Skeletal muscle satellite cell (primary cell): ENCODE measurements around the gene FAM200A.

Experiments used
- H3K27me3 ChIP-seq: 2 replicates; pipeline ENCODE4 v1.7.0; 2013; ENCODE audit warnings: low read length; ENCODE audit not compliant: control insufficient read depth, insufficient read depth
- H3K36me3 ChIP-seq: 2 replicates; pipeline ENCODE4 v1.7.0; 2013; ENCODE audit warnings: mild to moderate bottlenecking, control low read depth, low read length; ENCODE audit not compliant: insufficient read depth
- H3K4me1 ChIP-seq: 2 replicates; pipeline ENCODE4 v1.7.0; 2013; ENCODE audit warnings: low read length; ENCODE audit not compliant: control insufficient read depth, insufficient read depth
- H3K4me2 ChIP-seq: 2 replicates; pipeline ENCODE4 v1.7.0; 2013; ENCODE audit warnings: mild to moderate bottlenecking, low read length
- H3K4me3 ChIP-seq: 2 replicates; pipeline ENCODE4 v1.7.0; 2013; ENCODE audit warnings: low read length
- H3K9ac ChIP-seq: 2 replicates; pipeline ENCODE4 v1.7.0; 2013; ENCODE audit warnings: mild to moderate bottlenecking, low read depth, low read length, moderate library complexity
- H3K9me3 ChIP-seq: replicated peaks from 2 replicates; pipeline ENCODE4 v1.7.0; 2013; ENCODE audit warnings: mild to moderate bottlenecking, control low read depth, low read length

FAM200A gene

GRCh38 chr7:99499371-99499720 lies 52.6 kb downstream of the FAM200A start:
- H3K9ac ChIP-seq = peak overlapping the region; percentile 95
- peak overlapping the region; percentile 85 for H3K4me3 ChIP-seq
- H3K9me3 ChIP-seq = peaks cover 2% of the 10 kb centered on the region
- H3K27me3 ChIP-seq = no peaks in the 10 kb centered on the region
- H3K36me3 ChIP-seq = peaks cover 19% of the 10 kb centered on the region
- H3K4me2 ChIP-seq = peak overlapping the region; percentile 83
- H3K4me1 ChIP-seq = peaks cover 10% of the 10 kb centered on the region

- peaks cover 10% of the 10 kb centered on the region for H3K9me3 ChIP-seq
- peak overlapping the region; percentile 85 for H3K4me3 ChIP-seq
- no peaks in the 10 kb centered on the region for H3K27me3 ChIP-seq
- H3K9ac ChIP-seq = peak overlapping the region; percentile 95
- H3K36me3 ChIP-seq = peaks cover 27% of the 10 kb centered on the region
- peak overlapping the region; percentile 83 for H3K4me2 ChIP-seq
- peaks cover 10% of the 10 kb centered on the region for H3K4me1 ChIP-seq
Measured at GRCh38 chr7:99498546-99498944, 53.4 kb downstream of the FAM200A start.

GRCh38 chr7:99497766-99498545 lies 54.0 kb downstream of the FAM200A start:
- Histone ChIP-seq H3K9ac (no peak overlapping the region), H3K4me2 (peak overlapping the region; percentile 83), H3K36me3 (peaks cover 33% of the 10 kb centered on the region), H3K4me1 (peaks cover 10% of the 10 kb centered on the region), H3K4me3 (peak overlapping the region; percentile 85), H3K9me3 (peaks cover 12% of the 10 kb centered on the region), H3K27me3 (no peaks in the 10 kb centered on the region)
